PC-3 (cell line): ENCODE data around the gene SPATS2. TPM values are rescaled to one million over a fixed set of nuclear protein-coding genes. Genes with fewer than 3 reads are reported as not detected.

Experiments
- ATAC-seq: fragments of 200-7000 bp; cut with Tn5 transposase; 2 replicates; pipeline ENCODE4 v1.9.1; 2020; ENCODE audit warnings: mild to moderate bottlenecking, moderate library complexity
- BruUV-seq: library from RNA; stranded (reverse); fragments of 400-500 nt; replicated peaks from 2 replicates; lab custom pipeline; 2021; lab: Mats Ljungman, UMichigan
- CTCF ChIA-PET: fragments of 300-600 bp; sonication (Branson Sonifier 250); formaldehyde crosslinking; loops from one replicate; lab custom pipeline; 2022; ENCODE audit warnings: antibody characterized with exemption; lab: Charles Lee
- POLR2A ChIA-PET: fragments of 300-600 bp; sonication (Branson Sonifier 250); formaldehyde crosslinking; loops from one replicate; lab custom pipeline; 2022; ENCODE audit warnings: antibody characterized with exemption; ENCODE audit not compliant: unreplicated experiment; lab: Charles Lee
- DNase-seq: peaks from one replicate; pipeline ENCODE4 v3.0.0-alpha.2; 2015
- H2AFZ ChIP-seq: fragments of 300-600 bp; sonication (generic); 2 replicates; pipeline ENCODE4 v1.6.0; 2016; ENCODE audit warnings: antibody characterized with exemption, low read length
- H3F3A ChIP-seq: fragments of 300-600 bp; sonication (generic); one replicate; pipeline ENCODE4 v1.6.0; 2017; ENCODE audit warnings: antibody characterized with exemption, low read length, control low read depth, mild to moderate bottlenecking; ENCODE audit not compliant: unreplicated experiment
- H3K27ac ChIP-seq: fragments of 300-600 bp; sonication (generic); 2 replicates; pipeline ENCODE4 v1.5.1; 2016; ENCODE audit warnings: mild to moderate bottlenecking, low read length
- H3K27me3 ChIP-seq: fragments of 300-600 bp; sonication (generic); 2 replicates; pipeline ENCODE4 v1.6.1; 2016; ENCODE audit warnings: low read length, mixed read lengths
- H3K36me3 ChIP-seq: fragments of 300-600 bp; sonication (generic); 2 replicates; pipeline ENCODE4 v1.6.1; 2016; ENCODE audit warnings: low read depth, mixed run types, low read length, mixed read lengths
- H3K4me1 ChIP-seq: fragments of 300-600 bp; sonication (generic); 2 replicates; pipeline ENCODE4 v1.5.1; 2016; ENCODE audit warnings: low read length; ENCODE audit not compliant: insufficient read depth
- H3K4me2 ChIP-seq: fragments of 300-600 bp; sonication (generic); 2 replicates; pipeline ENCODE4 v1.6.0; 2016; ENCODE audit warnings: low read length
- H3K4me3 ChIP-seq: fragments of 300-600 bp; sonication (generic); 2 replicates; pipeline ENCODE4 v1.5.1; 2016; ENCODE audit warnings: mild to moderate bottlenecking, low read length, mixed read lengths
- H3K79me2 ChIP-seq: fragments of 300-600 bp; sonication (generic); 2 replicates; pipeline ENCODE4 v1.6.1; 2017; ENCODE audit warnings: low read length, mixed read lengths
- H3K9ac ChIP-seq: fragments of 300-600 bp; sonication (generic); 2 replicates; pipeline ENCODE4 v1.6.0; 2016; ENCODE audit warnings: mild to moderate bottlenecking, low read length
- H3K9me2 ChIP-seq: fragments of 300-600 bp; sonication (generic); replicated peaks from 2 replicates; pipeline ENCODE4 v1.6.1; 2016; ENCODE audit warnings: mixed run types, low read length, mixed read lengths
- H3K9me3 ChIP-seq: fragments of 300-600 bp; sonication (generic); 2 replicates; pipeline ENCODE4 v1.6.1; 2016; ENCODE audit warnings: low read length, mixed read lengths
- H4K20me1 ChIP-seq: fragments of 300-600 bp; sonication (generic); 2 replicates; pipeline ENCODE4 v1.6.1; 2016; ENCODE audit warnings: low read length, mixed read lengths
- EZH2 ChIP-seq: fragments of 300-600 bp; sonication (generic); IDR thresholded peaks from one replicate; pipeline ENCODE4 v1.6.1; 2017; ENCODE audit warnings: antibody characterized with exemption, mild to moderate bottlenecking, low read length; ENCODE audit not compliant: unreplicated experiment
- EZH2phosphoT487 ChIP-seq: fragments of 300-600 bp; sonication (generic); IDR thresholded peaks from 2 replicates; pipeline ENCODE4 v1.6.1; 2018; ENCODE audit warnings: mild to moderate bottlenecking, antibody characterized with exemption, low read length, borderline replicate concordance
- intact Hi-C: fragments of 100-400 bp; cut with micrococcal nuclease; formaldehyde crosslinking; loops from 2 replicates; pipeline ENCODE4 v1.9.0; 2023
- total RNA-seq: library from RNA; depleted of rRNA; stranded (reverse); fragments of >200 nt; gene quantifications from 2 replicates; pipeline ENCODE4 v1.2.3, GENCODE V29; 2014
- TF ChIP-seq, protein P1 (sequence below): fragments of 300-600 bp; sonication (generic); conservative IDR thresholded peaks from 2 replicates; pipeline ENCODE4 v1.5.1; 2017; ENCODE audit warnings: antibody characterized with exemption, low read depth, mild to moderate bottlenecking, low read length

Gene SPATS2
- total RNA-seq, 1 experiment from 2014 or later: 27.0 TPM

DNA sequence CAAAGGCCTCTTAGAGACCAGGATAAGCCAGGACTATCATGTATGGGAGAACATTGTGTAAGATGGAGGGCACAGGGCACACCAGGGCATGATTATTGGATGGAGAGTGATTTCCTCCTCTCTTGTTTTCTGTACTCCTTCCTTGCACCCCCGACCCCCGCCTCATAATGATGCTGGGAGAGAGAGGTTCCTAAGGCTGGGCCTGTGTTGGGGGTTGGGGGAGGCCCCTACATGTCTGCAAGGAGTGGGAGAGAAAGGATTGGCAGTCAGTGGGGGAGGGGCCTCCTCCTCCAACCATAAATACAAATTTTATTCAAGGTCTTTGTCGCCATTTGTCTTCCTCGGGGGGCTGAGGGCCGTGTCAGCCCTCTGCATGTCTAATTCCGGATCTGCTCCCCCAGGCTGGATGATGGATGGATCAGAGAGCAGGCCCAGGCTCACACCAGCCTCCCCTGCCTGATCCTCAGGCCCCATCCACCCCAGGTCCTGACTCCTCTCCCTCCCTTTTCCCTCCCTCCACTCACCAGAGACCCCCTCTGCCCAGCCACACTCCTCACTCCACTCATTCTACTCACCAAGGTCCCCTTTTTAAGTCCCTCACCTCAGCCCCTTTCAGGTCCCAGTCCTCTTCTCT is 28.3 kb upstream of the SPATS2 start:
- Histone ChIP-seq H2AFZ (no peak overlapping the region), H3K9ac (no peak overlapping the region), H3K4me1 (peaks cover 8% of the 10 kb centered on the region; the same call in 1 of the 2 replicates), H3F3A (no peaks in the 10 kb centered on the region), H3K9me2 (no peaks in the 10 kb centered on the region), H3K27me3 (no peaks in the 10 kb centered on the region), H3K4me2 (no peak overlapping the region), H3K36me3 (no peaks in the 10 kb centered on the region), H3K79me2 (no peaks in the 10 kb centered on the region), H3K4me3 (no peak overlapping the region), H4K20me1 (no peaks in the 10 kb centered on the region), H3K27ac (no peak overlapping the region), H3K9me3 (no peaks in the 10 kb centered on the region)
- CTCF ChIA-PET: no interaction called here
- intact Hi-C loops: no loop called here
- TF ChIP-seq, protein P1, sequence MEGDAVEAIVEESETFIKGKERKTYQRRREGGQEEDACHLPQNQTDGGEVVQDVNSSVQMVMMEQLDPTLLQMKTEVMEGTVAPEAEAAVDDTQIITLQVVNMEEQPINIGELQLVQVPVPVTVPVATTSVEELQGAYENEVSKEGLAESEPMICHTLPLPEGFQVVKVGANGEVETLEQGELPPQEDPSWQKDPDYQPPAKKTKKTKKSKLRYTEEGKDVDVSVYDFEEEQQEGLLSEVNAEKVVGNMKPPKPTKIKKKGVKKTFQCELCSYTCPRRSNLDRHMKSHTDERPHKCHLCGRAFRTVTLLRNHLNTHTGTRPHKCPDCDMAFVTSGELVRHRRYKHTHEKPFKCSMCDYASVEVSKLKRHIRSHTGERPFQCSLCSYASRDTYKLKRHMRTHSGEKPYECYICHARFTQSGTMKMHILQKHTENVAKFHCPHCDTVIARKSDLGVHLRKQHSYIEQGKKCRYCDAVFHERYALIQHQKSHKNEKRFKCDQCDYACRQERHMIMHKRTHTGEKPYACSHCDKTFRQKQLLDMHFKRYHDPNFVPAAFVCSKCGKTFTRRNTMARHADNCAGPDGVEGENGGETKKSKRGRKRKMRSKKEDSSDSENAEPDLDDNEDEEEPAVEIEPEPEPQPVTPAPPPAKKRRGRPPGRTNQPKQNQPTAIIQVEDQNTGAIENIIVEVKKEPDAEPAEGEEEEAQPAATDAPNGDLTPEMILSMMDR: no peak
- TF ChIP-seq EZH2phosphoT487 (no peak), EZH2 (no peak)
- ATAC-seq: no peak
- POLR2A ChIA-PET: interaction anchor here (0.6 kb wide), 1 partner anchor 15 kb away, joined by 7 read pairs; no protein-coding TSS in a partner anchor
- BruUV-seq: no TSS peak
- no peak for DNase-seq

DNA sequence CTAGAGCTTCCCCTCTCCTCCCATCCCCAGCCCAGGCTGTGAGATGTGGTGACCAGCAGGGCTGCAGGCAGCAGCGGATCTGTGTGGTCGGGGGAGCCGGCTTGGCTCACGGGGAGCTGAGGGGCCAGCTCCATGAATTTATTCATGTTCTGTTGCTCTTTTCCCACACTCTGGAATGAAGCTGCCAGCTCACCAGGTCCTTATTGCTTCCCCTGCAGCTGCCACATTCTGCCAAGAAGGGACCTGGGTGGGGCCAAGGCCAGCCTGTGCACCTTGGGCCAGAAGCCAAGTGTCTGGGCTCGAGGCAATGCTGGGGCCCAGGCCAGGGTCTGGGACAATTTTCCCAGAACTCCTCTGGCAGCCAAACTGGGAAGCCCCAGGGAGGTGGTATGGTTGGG is 27.8 kb upstream of the SPATS2 start:
- POLR2A ChIA-PET: no interaction called here

More for the DNA sequence above, 27.8 kb upstream of the SPATS2 start:
- H3K36me3 ChIP-seq: no peaks in the 10 kb centered on the region
- no peak overlapping the region for H3K9ac ChIP-seq
- TF ChIP-seq EZH2 (no peak), EZH2phosphoT487 (no peak)
- TF ChIP-seq, protein P1: no peak
- no peaks in the 10 kb centered on the region for H3K9me3 ChIP-seq
- no peak overlapping the region for H3K27ac ChIP-seq
- H3K4me2 ChIP-seq: no peak overlapping the region
- H3F3A ChIP-seq: no peaks in the 10 kb centered on the region
- DNase-seq (no peak), ATAC-seq (no peak)
- no peak overlapping the region for H3K4me3 ChIP-seq
- no peaks in the 10 kb centered on the region for H3K27me3 ChIP-seq
- H3K4me1 ChIP-seq: peaks cover 8% of the 10 kb centered on the region; the same call in 1 of the 2 replicates
- H2AFZ ChIP-seq: no peak overlapping the region
- intact Hi-C loops: no loop called here
- H4K20me1 ChIP-seq: no peaks in the 10 kb centered on the region
- no TSS peak for BruUV-seq
- no peaks in the 10 kb centered on the region for H3K9me2 ChIP-seq
- no peaks in the 10 kb centered on the region for H3K79me2 ChIP-seq
- CTCF ChIA-PET: no interaction called here
